VCaP (cell line): Measurements from ENCODE around the gene SCNN1A.

Source experiments
- H3K27ac ChIP-seq: fragments of 450-650 bp; 2 replicates; pipeline ENCODE4 v1.5.1; 2017
- CTCF ChIP-seq: fragments of 450-650 bp; conservative IDR thresholded peaks from 2 replicates; pipeline ENCODE4 v1.5.1; 2017; ENCODE audit warnings: mild to moderate bottlenecking, moderate library complexity

SCNN1A gene

GRCh38 chr12:6321905-6322304 lies 53.5 kb downstream of the SCNN1A start:
- no peak for TF ChIP-seq CTCF
- H3K27ac ChIP-seq, result no peak overlapping the region

- TF ChIP-seq CTCF, result no peak
- H3K27ac ChIP-seq, result no peak overlapping the region
These were observed 55.9 kb downstream of the SCNN1A start for GRCh38 chr12:6319446-6319845.

GRCh38 chr12:6318440-6318879 lies 56.9 kb downstream of the SCNN1A start:
- no peak for TF ChIP-seq CTCF
- no peak overlapping the region for H3K27ac ChIP-seq

- H3K27ac ChIP-seq, result no peak overlapping the region
- TF ChIP-seq CTCF, result no peak
These were observed 57.5 kb downstream of the SCNN1A start for GRCh38 chr12:6317693-6318439.

GRCh38 chr12:6316921-6317692 lies 58.3 kb downstream of the SCNN1A start:
- no peak overlapping the region for H3K27ac ChIP-seq
- no peak for TF ChIP-seq CTCF

- H3K27ac ChIP-seq, result no peak overlapping the region
- no peak for TF ChIP-seq CTCF
These were observed 59.4 kb downstream of the SCNN1A start for GRCh38 chr12:6315704-6316597.

- TF ChIP-seq CTCF, result no peak
- no peak overlapping the region for H3K27ac ChIP-seq
These were observed 60.2 kb downstream of the SCNN1A start for GRCh38 chr12:6315184-6315583.
